ENCODE results near the gene CCDC74B.

GRCh38 chr2:130185896-130186295 is 41.0 kb upstream of the CCDC74B start:
- TF ChIP-seq CTCF (IDR thresholded peaks at IDR 0.05) (no peak), POLR2A (IDR thresholded peaks at IDR 0.05) (no peak), POLR2AphosphoS5 (IDR thresholded peaks at IDR 0.05) (no peak), EP300 (IDR thresholded peaks at IDR 0.05) (no peak)
